Loucy (cell line): ENCODE data around the gene IL1RAPL2.
"Not testable (repeated sequence)": the region's sequence is repeated elsewhere in the genome, so short reads cannot be mapped to it uniquely, and the experiment has no call there.

Experiments
- H2AFZ ChIP-seq: fragments of 200-600 bp; sonication (generic); 2 replicates; pipeline ENCODE4 v1.6.0; 2016; ENCODE audit warnings: antibody characterized with exemption, mild to moderate bottlenecking, low read length, moderate library complexity
- H3F3A ChIP-seq: fragments of 200-600 bp; 2 replicates; pipeline ENCODE4 v1.6.0; 2016; ENCODE audit warnings: antibody characterized with exemption, low read depth, mild to moderate bottlenecking
- H3K27me3 ChIP-seq: fragments of 200-600 bp; sonication (generic); 2 replicates; pipeline ENCODE4 v1.6.1; 2014; ENCODE audit warnings: low read length, mild to moderate bottlenecking; ENCODE audit not compliant: insufficient read depth, poor library complexity, severe bottlenecking
- H3K36me3 ChIP-seq: fragments of 200-600 bp; sonication (generic); 2 replicates; pipeline ENCODE4 v1.6.1; 2016; ENCODE audit warnings: low read length; ENCODE audit not compliant: insufficient read depth
- H3K4me1 ChIP-seq: fragments of 200-600 bp; sonication (generic); 2 replicates; pipeline ENCODE4 v1.5.1; 2014; ENCODE audit warnings: low read length, mild to moderate bottlenecking; ENCODE audit not compliant: insufficient read depth, poor library complexity, severe bottlenecking
- H3K4me2 ChIP-seq: fragments of 200-600 bp; sonication (generic); 2 replicates; pipeline ENCODE4 v1.6.0; 2014; ENCODE audit warnings: antibody characterized with exemption, low read length, low read depth, mild to moderate bottlenecking; ENCODE audit not compliant: poor library complexity, severe bottlenecking
- H3K4me3 ChIP-seq: fragments of 200-600 bp; sonication (generic); 2 replicates; pipeline ENCODE4 v1.5.1; 2014; ENCODE audit warnings: low read length, mild to moderate bottlenecking, mixed read lengths; ENCODE audit not compliant: poor library complexity, severe bottlenecking
- H3K79me2 ChIP-seq: fragments of 200-600 bp; sonication (generic); 2 replicates; pipeline ENCODE4 v1.6.1; 2014; ENCODE audit warnings: low read length; ENCODE audit not compliant: insufficient read depth
- H3K9ac ChIP-seq: fragments of 200-600 bp; sonication (generic); 2 replicates; pipeline ENCODE4 v1.6.0; 2014; ENCODE audit warnings: mild to moderate bottlenecking, low read depth, low read length, moderate library complexity; ENCODE audit not compliant: poor library complexity, severe bottlenecking
- H3K9me2 ChIP-seq: fragments of 200-600 bp; sonication (generic); replicated peaks from 2 replicates; pipeline ENCODE4 v1.6.1; 2016; ENCODE audit warnings: low read depth, low read length, mixed read lengths
- H3K9me3 ChIP-seq: fragments of 200-600 bp; sonication (generic); 2 replicates; pipeline ENCODE4 v1.6.1; 2014; ENCODE audit warnings: mild to moderate bottlenecking, antibody characterized with exemption, low read length, low read depth; ENCODE audit not compliant: insufficient read depth
- H4K20me1 ChIP-seq: fragments of 200-600 bp; sonication (generic); 2 replicates; pipeline ENCODE4 v1.6.0; 2014; ENCODE audit warnings: antibody characterized with exemption, low read length, mild to moderate bottlenecking; ENCODE audit not compliant: insufficient read depth, poor library complexity, severe bottlenecking
- CTCF ChIP-seq: fragments of 200-600 bp; sonication (generic); conservative IDR thresholded peaks from 2 replicates; pipeline ENCODE4 v1.5.1; 2014; ENCODE audit warnings: mild to moderate bottlenecking, antibody characterized with exemption, low read length
- EZH2phosphoT487 ChIP-seq: fragments of 200-600 bp; IDR thresholded peaks from 2 replicates; pipeline ENCODE4 v1.6.1; 2018; ENCODE audit warnings: antibody characterized with exemption, mild to moderate bottlenecking, moderate library complexity, borderline replicate concordance

IL1RAPL2 gene

GRCh38 chrX:104669063-104669462 lies 103.1 kb downstream of the IL1RAPL2 start:
- H2AFZ ChIP-seq: no peak overlapping the region
- TF ChIP-seq CTCF (no peak), EZH2phosphoT487 (no peak)
- no peak overlapping the region for H3K9ac ChIP-seq
- no peaks in the 10 kb centered on the region for H3K9me2 ChIP-seq
- H3K9me3 ChIP-seq: no peaks in the 10 kb centered on the region
- no peak overlapping the region for H3K4me3 ChIP-seq
- H3F3A ChIP-seq: no peaks in the 10 kb centered on the region
- H3K36me3 ChIP-seq: no peaks in the 10 kb centered on the region
- H3K27me3 ChIP-seq: no peaks in the 10 kb centered on the region
- H3K79me2 ChIP-seq: no peaks in the 10 kb centered on the region
- H3K4me2 ChIP-seq: no peak overlapping the region
- no peaks in the 10 kb centered on the region for H4K20me1 ChIP-seq
- no peaks in the 10 kb centered on the region for H3K4me1 ChIP-seq

- H3K4me3 ChIP-seq: no peak overlapping the region
- H3K4me1 ChIP-seq: no peaks in the 10 kb centered on the region
- TF ChIP-seq EZH2phosphoT487 (no peak), CTCF (no peak)
- no peak overlapping the region for H2AFZ ChIP-seq
- no peaks in the 10 kb centered on the region for H3F3A ChIP-seq
- H3K9me2 ChIP-seq: no peaks in the 10 kb centered on the region
- no peak overlapping the region for H3K9ac ChIP-seq
- H3K27me3 ChIP-seq: no peaks in the 10 kb centered on the region
- H3K4me2 ChIP-seq: no peak overlapping the region
- H3K9me3 ChIP-seq: no peaks in the 10 kb centered on the region
- H3K79me2 ChIP-seq: no peaks in the 10 kb centered on the region
- no peaks in the 10 kb centered on the region for H3K36me3 ChIP-seq
- H4K20me1 ChIP-seq: no peaks in the 10 kb centered on the region
Measured at GRCh38 chrX:104670051-104670450, 104.1 kb downstream of the IL1RAPL2 start.

GRCh38 chrX:104677517-104677916 lies 111.5 kb downstream of the IL1RAPL2 start:
- H3K27me3 ChIP-seq, H3K79me2 ChIP-seq, H4K20me1 ChIP-seq, H3K9me2 ChIP-seq, H3K4me1 ChIP-seq, H3K9ac ChIP-seq, H3K4me3 ChIP-seq, H2AFZ ChIP-seq, H3F3A ChIP-seq, H3K9me3 ChIP-seq, H3K36me3 ChIP-seq, H3K4me2 ChIP-seq: not testable (repeated sequence)

GRCh38 chrX:104679175-104679574 lies 113.2 kb downstream of the IL1RAPL2 start:
- TF ChIP-seq EZH2phosphoT487 (no peak), CTCF (no peak)
- Histone ChIP-seq H3K79me2 (no peaks in the 10 kb centered on the region), H3K4me1 (no peaks in the 10 kb centered on the region), H3K4me2 (no peak overlapping the region), H3K9me3 (no peaks in the 10 kb centered on the region), H3K9me2 (no peaks in the 10 kb centered on the region), H3K9ac (no peak overlapping the region), H4K20me1 (no peaks in the 10 kb centered on the region), H2AFZ (no peak overlapping the region), H3K36me3 (no peaks in the 10 kb centered on the region), H3F3A (no peaks in the 10 kb centered on the region), H3K4me3 (no peak overlapping the region), H3K27me3 (no peaks in the 10 kb centered on the region)
